SKM-1 (cell line): Measurements from ENCODE around the gene POLR2H.

Source experiments
- DNase-seq: peaks from one replicate; lab custom pipeline; 2025; ENCODE audit not compliant: unreplicated experiment; lab: John Stamatoyannopoulos, UW

The POLR2H gene

GRCh38 chr3:184352149-184352785 lies 9.2 kb upstream of the POLR2H start:
- no peak for DNase-seq

DNA sequence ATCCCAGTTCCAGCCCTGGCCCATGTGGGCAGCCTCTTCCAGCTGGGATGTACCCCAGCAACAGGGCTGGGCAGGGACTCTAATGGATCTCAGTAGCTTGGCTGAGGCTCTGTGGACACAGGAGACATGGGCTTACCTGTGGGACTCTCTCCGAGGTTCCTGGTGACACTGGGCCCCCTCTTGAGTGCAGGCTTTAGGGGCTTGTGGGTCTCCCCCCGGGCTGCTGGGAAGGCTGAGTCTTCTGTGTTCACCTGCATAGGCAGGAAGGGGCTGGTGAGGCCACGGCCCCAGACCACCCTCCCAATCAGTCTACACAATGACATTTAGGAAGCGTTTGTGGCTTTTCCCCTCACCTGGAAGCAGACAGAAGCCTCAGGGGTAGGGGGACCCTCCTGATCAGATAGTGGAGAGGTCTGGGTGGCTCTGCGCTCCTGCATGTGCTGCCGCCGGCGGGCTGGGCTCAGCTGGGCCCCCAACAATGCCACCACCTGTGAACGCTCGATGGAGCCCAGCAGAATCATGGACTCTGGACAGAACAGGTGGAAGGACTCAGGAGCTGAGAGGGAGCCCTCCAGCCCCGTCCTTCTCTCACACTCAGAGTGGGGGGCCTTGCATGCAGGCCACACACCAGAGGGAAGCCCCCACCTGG lies 8.5 kb upstream of the POLR2H start:
- DNase-seq: no peak

DNA sequence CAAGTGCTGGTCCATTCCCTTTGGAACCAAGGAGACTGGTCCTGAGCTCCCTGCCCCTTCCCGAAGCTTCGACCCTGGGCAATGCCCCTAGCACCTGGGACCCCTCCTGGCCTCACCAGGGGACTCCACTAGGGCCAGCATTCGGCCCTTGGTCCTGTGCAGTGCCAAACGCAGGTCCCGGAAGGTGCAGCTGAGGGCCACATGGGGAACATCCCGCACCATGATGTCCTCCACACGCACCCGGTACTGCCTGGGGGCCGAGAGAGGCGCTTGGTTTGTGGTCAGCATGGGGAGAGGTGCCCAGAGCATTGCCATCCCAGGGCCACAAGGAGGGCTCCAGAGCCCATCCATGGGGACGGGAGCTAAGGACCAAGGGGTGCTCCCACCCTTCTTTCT lies 8.0 kb upstream of the POLR2H start:
- DNase-seq: no peak

DNA sequence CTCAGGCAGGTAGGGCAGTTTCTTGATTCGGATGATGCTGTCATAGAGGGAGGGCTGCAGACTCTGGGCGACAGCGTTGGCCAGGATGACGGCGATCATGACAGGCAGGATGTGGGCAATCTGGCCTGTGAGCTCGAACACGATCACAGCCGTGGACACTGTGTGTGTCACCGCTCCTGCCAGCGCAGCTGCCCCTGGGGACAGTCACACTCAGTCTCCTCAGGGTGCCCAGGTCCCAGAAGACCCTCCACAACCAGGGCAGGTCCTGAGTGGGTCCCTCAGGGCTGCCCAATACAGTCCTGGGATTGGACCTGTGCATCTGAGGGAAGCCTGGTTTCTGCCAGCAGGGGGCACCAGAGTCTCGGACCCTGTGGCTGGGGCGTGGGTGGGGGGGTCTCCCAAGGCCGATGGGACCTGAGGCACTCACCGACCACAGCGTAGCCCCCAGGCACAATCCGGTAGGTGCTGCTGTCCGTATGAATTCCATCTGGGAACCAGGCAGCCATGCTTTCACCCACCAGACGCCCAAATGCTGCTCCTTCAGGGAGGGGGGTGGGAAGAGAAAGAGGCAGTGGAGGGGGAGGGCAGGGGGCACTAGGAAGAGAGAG lies 7.3 kb upstream of the POLR2H start:
- no peak for DNase-seq

DNA sequence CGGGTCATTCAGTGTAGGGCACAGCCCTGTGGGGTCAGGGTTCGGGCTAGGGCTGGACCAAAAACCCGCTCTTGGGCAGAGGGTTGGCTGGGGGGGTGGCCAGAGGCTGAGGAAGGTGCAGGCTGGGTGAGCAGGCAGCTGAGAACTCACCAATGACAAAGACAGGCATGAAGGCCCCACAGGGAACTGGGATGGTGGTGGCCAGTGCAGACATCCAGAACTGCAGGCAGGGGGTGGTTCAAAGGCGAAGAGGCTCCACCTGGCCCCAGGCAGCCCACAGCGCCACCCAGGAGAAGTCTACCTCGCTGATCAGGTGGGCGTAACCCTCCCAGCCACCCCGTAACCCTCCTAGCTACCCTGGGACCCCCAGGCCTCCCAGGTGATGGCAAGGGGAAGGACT lies 6.8 kb upstream of the POLR2H start:
- DNase-seq: no peak

DNA sequence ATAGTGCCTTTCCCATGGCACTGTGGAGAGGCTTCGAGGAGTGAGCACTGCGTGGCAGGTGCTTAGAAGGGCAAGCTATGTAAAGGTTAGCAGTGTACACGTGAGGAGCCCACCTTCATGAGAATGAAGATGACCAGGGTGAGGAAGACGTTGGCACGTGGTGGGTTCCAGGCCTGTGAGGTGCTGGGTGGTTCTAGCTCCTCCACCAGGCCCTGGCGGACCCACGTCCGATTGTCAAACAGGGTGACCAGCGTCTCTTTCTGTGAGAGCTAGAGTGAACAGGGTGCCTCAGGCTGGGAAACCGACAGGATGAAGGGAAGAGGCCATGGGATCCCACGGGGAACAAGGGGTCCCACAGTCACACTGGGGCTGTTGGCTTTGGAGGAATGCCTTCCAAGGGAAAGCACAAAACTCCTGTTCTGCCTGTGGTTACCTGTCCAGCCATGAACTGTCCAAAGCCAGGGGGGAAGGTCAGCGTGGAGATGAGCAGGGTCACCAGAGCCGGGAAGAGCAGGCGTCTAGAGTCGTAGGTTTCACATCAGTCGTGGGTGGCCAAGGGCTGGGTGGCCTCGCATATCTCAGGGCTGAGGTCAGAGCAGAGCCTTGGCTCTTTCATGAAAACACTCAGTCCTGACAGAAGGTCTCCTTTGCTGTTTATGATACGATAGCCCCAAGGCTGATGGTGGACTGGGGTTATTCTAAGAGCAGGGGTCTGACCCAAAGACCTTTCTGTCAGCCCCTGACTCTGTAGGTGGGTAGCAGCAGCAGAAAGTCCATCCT lies 6.1 kb upstream of the POLR2H start:
- DNase-seq: no peak

- no peak for DNase-seq
These were observed 4.0 kb upstream of the POLR2H start for GRCh38 chr3:184357248-184358123.

GRCh38 chr3:184358124-184358767 lies 3.3 kb upstream of the POLR2H start:
- no peak for DNase-seq

DNA sequence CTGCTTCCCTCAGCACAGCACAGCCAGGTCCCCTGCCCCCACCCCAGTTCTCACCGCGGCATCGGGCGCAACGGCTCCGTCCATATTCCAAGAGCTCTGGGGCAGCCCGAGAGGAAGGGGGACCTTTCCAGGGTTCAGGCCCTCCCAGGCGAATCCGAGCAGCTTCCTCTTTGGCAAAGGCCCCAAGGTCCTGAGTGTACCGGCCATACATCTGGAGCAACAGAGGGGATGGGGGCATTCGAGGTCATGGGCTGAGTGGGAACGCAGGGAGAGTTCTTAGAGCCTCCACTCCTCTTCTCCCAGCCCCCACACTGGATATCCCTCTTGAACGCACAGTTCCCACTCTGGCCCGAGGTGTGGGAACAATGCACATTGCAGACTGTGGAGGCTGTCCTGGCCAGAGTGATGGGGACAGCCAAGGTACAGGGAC lies 2.6 kb upstream of the POLR2H start:
- DNase-seq: no peak

DNA sequence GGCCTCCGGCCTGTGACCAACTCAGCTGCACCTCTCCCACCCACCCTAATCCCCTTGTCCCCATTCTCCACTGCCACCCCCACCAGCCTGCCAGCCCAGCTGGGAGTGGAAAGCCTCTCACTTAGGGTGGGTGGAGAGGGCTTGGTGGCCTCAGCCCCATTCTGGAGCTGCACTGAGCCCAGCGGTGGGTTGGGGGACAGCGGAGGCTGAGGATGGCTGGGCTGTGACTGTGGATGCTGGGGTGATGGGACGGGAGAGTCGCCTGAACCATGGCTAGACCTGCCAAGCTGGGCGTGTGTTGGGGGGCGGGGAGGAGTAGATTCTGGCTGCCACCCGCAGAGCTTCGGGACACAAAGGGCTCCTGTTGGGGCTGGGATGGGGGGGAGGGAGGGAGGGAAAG lies 1.9 kb upstream of the POLR2H start:
- no peak for DNase-seq

DNA sequence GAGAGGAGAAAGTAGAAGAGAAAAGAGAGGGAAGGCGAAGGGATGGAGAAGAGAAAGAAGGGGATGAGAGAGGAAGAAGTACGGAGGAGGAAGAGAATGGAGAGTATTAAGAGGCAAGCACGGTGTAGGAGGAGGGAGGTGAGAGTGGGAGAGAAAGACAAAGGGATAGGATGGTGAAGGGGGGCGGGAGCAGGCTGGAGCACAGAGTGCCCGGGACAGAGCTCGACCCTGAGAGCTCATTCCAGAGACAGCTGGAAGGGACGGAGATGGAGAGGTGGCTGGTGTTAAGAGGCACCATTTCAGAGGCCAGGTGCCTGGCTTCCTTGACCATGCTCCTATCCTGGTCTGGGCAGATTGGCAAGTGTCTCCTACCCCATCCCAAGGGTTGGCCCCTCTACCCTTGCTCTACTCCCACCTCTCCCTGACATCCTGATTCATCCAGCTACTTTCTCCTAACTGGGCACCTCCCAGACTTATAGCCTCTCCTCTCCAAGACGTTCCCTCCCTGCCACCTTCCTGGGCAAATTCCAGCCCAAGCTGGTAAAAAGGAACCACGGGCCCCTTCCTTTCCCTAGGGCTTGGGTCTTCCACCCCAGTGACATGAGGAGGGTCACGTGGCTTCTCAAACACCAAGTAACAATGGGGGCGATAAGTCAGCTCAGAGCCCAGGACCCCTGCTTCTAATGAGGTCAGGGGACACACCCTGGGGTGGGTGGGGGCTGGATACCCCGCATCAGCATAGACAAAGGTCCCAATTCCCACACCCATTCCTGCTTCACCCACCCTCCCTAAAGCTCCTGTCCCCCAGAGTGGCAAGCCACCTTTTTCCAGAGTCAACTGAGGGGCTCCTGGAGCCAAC lies 1.2 kb upstream of the POLR2H start:
- DNase-seq: no peak

DNA sequence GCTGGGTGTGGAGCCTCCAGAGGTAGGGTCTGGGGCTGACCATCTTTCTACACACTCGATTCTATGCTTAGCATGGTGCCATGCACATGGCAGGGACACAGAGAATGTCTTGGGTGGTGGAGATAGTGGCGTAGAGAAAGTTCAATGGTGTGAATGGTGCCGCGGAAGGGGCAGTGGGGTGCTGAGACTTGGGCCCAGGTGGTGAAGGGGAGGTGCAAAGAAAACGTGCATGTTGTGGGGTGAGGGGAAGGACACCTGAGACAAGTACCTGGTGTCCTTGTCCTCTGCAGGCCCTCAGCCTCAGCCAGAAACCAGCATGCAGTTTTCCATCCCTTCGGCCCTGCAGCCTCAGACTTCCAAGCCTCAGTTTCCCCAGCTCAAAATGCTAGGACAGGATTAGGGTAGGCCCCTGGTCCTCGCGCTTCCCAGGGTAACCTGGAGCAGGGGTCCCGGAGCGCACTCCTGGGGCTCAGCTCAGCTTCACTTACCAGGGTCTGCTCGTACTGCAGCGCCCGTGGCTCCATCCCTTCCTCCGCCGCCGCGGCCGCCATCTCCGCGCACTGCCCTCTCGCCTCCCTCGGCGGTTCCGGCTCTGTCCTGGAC lies 480 bp upstream of the POLR2H start:
- DNase-seq: no peak

- no peak for DNase-seq
These were observed 590 bp downstream of the POLR2H start for GRCh38 chr3:184361932-184362667.

- DNase-seq: peak; percentile 98
These were observed 1.4 kb downstream of the POLR2H start for GRCh38 chr3:184362668-184363546.

GRCh38 chr3:184366619-184367289 lies 5.2 kb downstream of the POLR2H start:
- DNase-seq: no peak

DNA sequence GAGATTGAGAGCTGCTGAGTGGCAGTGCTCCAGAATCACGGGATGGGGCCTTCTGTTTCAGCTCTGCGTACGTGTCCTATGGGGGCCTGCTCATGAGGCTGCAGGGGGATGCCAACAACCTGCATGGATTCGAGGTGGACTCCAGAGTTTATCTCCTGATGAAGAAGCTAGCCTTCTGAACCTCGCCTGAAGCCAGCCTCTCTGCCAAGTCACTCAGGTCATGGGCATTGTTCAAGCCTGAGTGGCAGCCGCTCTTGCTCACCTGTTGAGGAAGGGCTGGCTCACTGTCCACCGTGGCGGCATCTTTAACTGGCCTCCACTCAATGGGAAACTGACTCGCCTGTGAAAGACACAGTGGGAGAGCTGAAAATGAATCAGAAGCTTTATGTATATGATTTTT lies 6.6 kb downstream of the POLR2H start:
- no peak for DNase-seq
